GM12875 (cell line): Measurements from ENCODE around the gene SNX9.
"Not testable (repeated sequence)": the region's sequence is repeated elsewhere in the genome, so short reads cannot be mapped to it uniquely, and the experiment has no call there.

ENCODE experiments used
- H3K4me3 ChIP-seq: one replicate; pipeline ENCODE4 v1.5.1; 2011; ENCODE audit warnings: low read depth, low read length, control low read depth
- TF ChIP-seq, protein P1 (sequence below): IDR thresholded peaks from 2 replicates; pipeline ENCODE4 v1.5.1; 2011; ENCODE audit warnings: low read depth, mild to moderate bottlenecking, control low read depth, inconsistent platforms, low read length, moderate library complexity, borderline replicate concordance; ENCODE audit not compliant: insufficient read depth

SNX9 gene

GRCh38 chr6:157942351-157942750 is 119.3 kb downstream of the SNX9 start:
- no peak overlapping the region for H3K4me3 ChIP-seq
- TF ChIP-seq, protein P1, sequence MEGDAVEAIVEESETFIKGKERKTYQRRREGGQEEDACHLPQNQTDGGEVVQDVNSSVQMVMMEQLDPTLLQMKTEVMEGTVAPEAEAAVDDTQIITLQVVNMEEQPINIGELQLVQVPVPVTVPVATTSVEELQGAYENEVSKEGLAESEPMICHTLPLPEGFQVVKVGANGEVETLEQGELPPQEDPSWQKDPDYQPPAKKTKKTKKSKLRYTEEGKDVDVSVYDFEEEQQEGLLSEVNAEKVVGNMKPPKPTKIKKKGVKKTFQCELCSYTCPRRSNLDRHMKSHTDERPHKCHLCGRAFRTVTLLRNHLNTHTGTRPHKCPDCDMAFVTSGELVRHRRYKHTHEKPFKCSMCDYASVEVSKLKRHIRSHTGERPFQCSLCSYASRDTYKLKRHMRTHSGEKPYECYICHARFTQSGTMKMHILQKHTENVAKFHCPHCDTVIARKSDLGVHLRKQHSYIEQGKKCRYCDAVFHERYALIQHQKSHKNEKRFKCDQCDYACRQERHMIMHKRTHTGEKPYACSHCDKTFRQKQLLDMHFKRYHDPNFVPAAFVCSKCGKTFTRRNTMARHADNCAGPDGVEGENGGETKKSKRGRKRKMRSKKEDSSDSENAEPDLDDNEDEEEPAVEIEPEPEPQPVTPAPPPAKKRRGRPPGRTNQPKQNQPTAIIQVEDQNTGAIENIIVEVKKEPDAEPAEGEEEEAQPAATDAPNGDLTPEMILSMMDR = no peak

- TF ChIP-seq, protein P1 = no peak
- no peak overlapping the region for H3K4me3 ChIP-seq
Observed at GRCh38 chr6:157943249-157943963, 120.4 kb downstream of the SNX9 start.

DNA sequence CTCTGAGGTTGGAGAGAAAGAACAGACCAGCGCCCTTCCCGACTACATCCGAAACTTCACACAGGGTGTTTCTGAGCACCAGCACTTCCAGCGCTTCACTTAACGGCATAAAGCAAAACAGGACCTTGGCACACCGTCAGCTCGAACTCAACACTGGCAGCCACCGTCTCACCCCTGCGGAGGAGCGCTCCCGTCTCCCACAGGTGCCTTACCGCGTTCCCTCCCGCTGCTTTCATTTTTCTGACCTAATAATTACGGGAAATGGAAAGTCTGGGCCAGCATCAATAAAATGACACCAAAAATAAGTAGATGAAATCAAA is 120.9 kb downstream of the SNX9 start:
- no peak overlapping the region for H3K4me3 ChIP-seq
- TF ChIP-seq, protein P1 = no peak

DNA sequence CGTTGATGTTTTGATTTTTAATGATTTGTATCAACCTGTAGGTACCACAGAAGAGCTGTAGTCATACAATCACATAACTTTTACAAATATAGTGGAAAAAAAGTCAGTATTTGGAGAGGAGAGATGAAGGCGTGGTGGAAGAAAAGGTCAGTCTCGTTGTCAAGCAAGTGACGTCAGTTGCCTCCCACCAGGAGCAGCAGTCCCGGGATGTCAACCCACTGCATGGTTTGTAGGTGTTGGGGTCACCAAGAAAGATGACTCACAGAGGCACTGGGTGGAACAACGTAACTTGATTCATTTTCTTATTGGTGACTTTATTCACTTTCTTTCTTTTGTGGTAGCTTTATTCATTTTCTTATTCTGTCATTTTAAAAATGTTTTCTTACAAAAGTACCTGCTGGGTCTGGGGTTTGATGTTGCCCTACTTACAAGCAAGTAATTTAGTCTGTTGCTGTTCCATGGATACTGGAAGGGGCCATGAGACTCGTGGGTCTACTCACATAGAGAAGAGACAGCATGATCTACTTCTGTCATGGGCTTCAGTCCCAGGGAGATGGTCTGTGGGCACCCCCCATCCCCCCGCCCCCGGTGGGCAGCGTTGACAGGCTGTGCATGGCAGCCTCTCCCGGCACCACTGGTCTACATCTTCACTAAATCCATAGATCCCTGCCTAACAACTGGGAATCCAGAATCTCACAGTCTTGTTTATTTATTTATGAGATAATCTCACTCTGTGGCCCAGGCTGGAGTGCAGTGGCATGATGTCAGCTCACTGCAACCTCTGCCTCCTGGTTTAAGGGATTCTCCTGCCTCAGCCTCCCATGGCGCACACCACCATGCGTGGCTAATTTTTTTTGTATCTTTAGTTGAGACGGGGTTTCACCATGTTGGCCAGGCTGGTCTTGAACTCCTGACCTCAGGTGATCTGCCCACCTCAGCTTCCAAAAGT is 122.2 kb downstream of the SNX9 start:
- H3K4me3 ChIP-seq = no peak overlapping the region
- TF ChIP-seq, protein P1 = no peak

DNA sequence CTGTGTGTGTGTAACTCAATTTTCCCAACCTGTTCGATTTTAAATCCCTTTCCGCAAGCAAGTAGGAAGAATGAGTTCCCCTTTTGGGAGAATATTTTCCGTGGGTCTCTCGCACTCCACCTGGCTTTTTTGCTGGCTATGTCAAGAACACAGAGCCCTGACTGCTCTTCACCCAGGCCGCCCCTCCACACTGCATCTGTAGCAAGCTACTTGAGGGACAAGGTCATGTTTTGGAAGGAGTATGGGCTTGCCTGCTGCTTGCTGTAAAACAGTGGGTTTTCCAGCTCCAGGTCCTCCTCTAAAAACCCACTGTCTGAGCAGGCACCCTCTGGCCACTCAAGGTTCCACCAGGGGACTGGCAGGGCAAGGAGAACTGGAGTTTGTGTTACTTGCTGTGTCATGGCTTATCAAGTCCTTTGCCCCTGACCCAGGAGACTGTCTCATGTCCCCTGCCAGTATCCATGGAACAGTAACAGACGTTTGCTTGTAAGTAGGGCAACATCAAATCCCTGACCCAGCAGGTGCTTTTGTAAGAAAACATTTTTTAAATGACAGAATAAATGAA is 123.1 kb downstream of the SNX9 start:
- H3K4me3 ChIP-seq = no peak overlapping the region
- TF ChIP-seq, protein P1 = no peak

- TF ChIP-seq, protein P1 = peak; percentile 82
- no peak overlapping the region for H3K4me3 ChIP-seq
Observed at GRCh38 chr6:157946865-157947532, 124.0 kb downstream of the SNX9 start.

DNA sequence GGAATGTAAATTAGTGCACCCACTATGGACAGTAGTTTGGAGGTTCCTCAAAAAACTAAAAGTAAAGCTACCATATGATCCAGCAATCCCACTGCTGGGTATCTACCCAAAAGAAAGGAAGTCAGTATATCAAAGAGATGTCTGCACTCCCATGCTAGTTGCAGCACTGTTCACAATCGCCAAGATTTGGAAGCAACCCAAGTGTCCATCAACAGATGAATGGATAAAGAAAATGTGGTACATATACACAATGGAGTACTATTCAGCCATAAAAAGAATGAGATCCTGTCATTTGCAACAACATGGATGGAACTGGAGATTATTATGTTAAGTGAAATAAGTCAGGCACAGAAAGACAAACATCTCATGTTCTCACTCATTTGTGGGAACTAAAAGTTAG is 127.9 kb downstream of the SNX9 start:
- not testable (repeated sequence) for H3K4me3 ChIP-seq
